Ureter (tissue), 1 donor: Measurements from ENCODE around the gene KLHL28. TPM values are rescaled to one million over a fixed set of nuclear protein-coding genes. Genes with fewer than 3 reads are reported as not detected.

ENCODE experiments used
- DNase-seq: peaks from one replicate; pipeline ENCODE4 v3.0.0-alpha.2; 2020; ENCODE audit warnings: low spot score
- total RNA-seq: library from RNA; stranded (reverse); gene quantifications from one replicate; pipeline ENCODE4 v1.2.4, GENCODE V29; 2023
- donor health status: DM: yes; HTN: yes; CAD: no.

Gene KLHL28, protein sequence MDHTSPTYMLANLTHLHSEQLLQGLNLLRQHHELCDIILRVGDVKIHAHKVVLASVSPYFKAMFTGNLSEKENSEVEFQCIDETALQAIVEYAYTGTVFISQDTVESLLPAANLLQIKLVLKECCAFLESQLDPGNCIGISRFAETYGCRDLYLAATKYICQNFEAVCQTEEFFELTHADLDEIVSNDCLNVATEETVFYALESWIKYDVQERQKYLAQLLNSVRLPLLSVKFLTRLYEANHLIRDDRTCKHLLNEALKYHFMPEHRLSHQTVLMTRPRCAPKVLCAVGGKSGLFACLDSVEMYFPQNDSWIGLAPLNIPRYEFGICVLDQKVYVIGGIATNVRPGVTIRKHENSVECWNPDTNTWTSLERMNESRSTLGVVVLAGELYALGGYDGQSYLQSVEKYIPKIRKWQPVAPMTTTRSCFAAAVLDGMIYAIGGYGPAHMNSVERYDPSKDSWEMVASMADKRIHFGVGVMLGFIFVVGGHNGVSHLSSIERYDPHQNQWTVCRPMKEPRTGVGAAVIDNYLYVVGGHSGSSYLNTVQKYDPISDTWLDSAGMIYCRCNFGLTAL
- total RNA-seq: 15.4 TPM

- DNase-seq: peak; percentile 99
Measured at GRCh38 chr14:44961554-44962333, at the start of gene KLHL28, which contains the start of gene TOGARAM1. TSS of gene KLHL28 (minus strand) at chr14:44961947. CDS start at chr14:44945928, 16,019 bp downstream. TSS of gene TOGARAM1 (plus strand) at chr14:44962190. CDS start at chr14:44962422, 232 bp downstream.

DNA sequence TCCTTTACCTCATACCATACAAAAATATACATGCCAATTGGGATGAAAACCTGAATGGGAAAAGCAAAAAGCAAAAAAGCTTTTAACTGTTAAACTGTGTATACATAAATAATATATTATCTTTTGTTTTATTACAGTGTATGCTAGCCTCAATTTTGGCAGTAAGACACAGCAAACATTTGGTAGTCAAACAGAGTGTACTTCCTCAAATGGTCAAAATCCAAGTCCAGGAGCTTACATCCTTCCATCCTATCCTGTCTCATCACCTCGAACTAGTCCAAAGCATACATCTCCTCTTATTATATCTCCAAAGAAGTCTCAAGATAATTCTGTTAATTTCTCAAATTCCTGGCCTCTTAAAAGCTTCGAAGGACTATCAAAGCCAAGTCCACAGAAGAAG, 42.2 kb upstream of the KLHL28 start:
- no peak for DNase-seq

DNA sequence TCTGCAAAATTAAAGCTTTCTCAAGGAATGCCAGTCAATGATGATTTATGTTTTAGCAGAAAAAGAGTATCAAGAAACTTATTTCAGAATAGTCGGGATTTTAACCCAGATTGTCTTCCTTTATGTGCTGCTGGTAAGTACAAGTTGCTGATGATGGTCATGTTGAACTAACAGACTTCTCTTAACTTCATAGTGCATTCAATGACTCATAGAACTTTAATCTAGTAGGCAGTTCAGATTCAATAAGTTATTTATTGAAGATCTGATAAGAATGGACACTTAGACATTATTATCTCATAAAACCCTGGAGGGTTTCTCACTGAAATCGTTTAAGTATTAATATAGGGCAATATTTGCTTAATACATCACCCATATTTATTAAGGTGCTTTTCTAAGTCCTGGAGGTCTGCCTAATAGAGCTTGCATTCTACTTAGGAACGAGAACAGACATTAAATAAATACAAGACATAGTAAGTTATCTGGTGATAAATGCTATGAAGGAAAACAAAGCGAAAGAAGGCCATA, 34.1 kb upstream of the KLHL28 start:
- DNase-seq: no peak

GRCh38 chr14:44995196-44995595, 33.4 kb upstream of the KLHL28 start:
- no peak for DNase-seq

DNA sequence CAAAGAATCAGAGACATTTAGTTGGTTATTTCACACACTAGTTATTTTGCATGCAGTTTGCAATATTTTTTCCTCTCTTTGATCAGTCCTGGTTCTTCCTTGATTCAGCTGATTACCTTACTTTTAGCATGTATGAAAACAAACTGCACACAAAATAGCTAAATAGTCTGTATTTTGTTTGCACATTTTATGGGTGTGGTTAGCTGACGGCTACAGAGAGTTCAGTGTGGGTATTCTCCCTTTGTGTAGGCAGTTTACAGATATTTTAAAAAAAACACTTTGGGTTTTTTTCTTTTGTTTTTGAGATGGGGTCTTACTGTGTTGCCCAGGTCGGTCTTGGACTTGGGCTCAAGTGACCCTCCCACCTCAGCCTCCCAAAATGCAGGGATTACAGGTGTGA, 28.8 kb upstream of the KLHL28 start:
- DNase-seq: no peak

DNA sequence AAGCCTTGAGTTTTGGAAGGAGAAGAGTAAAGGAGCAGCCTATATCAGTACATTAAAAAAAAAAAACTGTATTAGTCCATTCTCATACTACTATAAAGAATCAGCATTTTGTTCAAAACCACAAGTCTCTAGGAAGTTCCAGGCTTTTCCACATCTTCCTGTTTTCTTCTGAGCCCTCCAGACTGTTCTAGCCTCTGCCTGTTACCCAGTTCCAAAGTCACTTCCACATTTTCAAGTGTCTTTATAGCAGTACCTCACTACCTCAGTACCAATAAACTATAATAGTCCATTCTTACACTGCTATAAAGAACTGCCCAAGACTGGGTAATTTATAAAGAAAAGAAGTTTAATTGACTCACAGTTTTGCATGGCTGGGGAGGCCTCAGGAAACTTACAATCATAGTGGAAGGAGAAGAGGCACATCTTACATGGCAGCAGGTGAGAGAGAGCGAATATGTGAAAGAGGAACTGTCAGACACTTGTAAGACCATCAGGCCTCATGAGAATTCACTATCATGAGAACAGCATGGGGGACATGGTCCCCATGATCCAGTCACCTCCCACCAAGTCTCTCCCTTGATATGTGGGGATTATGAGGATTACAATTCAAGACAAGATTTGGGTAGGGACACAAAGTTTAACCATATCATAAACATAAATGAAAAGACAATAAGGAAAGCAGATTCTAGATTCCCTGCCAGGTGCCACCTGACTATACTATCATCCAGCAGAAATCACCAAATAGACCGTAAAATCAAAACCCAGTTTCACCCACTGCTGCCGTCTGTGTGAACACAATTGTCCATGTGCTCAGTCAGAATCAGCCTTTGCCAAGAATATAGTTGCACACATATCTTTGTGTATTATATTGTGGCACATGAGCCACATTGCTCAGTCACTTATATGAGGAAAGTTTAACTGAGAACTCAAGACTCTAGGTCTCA, 28.0 kb upstream of the KLHL28 start:
- no peak for DNase-seq

DNA sequence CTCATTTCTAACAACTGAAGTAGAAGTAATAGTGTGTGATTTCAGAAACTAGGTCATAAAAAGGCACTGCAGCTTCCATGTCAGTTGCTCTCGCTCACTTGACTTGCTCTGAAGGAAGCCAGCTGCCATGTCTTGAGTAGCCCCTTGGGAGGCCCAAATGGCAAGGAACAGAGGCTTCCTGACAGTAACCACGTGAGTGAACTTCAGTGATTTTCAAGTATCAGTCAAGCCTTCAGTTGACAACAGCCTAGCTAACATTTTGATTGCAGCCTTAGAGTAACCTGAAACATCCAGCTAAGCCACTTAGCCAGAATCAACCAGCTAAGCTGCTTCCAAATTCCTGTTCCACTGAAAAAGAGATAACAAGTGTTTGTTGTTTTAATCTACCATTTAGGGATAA, 26.9 kb upstream of the KLHL28 start:
- DNase-seq: no peak

DNA sequence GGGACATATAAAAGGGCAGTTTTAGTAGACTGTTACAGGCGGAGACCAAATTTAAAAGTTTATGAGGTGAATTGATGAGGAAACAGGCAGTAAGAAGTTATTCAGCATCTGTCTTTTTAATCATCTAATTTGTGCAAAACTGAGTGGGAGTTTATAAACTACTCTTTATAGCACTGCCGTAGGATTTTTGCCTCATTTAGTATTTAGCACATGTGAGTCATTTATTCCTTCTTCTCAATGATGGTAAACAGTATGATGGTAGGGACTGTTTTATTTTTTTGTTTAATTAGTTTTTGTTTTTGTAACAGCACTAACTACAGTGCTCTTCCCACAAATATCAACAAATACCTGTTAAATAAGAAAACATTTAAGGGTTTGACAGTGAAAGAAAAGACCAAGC, 20.8 kb upstream of the KLHL28 start:
- no peak for DNase-seq

DNA sequence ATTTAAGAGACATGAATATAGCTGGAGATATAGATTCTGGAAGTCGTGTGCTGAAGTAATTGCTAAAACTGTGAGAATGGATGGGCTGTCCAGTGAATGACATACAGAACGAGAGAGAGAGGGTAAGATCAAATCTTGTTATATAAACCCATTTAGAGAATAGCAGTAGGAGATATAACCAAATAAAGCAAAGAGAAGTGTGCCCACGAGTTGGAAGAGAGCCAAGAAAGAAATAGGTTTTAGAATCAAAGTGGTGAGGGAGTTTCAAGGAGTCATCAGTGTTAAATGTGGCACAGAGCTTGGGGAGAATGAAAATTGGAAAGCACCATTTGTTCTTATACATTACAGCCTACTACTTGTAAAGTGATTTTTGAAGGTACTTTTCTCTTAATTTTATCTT, 19.5 kb upstream of the KLHL28 start:
- DNase-seq: no peak

DNA sequence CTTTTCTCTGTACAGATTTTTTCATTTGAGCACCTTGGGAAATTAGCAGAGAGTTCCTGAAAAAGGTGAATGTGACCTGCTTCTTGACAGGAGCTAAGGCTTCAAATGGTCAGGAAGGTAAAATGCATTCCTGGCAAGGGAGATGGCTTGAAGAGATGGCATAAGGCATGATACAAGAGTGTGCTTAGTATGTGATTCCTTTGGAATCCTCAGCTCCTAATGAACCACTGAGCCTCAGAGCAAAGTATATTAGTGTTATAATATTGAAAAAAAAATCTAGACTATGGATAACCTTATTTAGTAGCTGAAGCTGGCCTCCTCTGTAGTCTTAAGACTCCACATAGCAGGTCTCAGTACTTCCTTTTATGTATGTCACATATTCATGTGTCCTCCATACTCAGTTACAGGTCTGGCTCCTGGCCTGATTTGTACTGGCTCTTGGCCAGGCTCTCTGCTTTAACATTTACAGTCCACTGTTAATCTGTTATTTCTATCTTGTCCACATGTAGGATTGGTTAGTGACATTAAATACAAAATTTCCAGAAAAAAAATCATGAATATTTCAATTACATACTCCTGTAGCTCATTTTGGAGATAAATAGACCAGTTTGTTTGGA, 18.1 kb upstream of the KLHL28 start:
- DNase-seq: no peak

DNA sequence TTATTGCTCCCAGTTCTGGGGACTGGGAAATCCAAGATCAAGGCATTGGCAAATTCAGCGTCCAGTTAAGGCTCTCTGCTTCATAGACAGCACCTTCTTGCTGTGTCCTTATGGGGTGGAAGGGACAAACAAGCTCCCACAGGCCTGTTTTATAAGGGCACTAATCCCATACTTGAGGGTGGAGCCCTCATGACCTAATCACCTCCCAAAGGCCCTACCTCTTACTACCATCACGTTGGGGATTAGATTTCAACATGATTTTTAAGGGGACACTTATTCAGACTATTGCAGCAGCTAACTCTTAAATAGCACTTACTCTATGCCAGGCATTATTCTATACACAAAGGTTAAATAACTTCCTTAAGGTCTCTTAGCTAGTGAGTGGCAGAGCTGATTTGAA, 17.5 kb upstream of the KLHL28 start:
- no peak for DNase-seq

GRCh38 chr14:44971459-44971858, 9.7 kb upstream of the KLHL28 start:
- no peak for DNase-seq

GRCh38 chr14:44970907-44971306, 9.2 kb upstream of the KLHL28 start:
- no peak for DNase-seq

GRCh38 chr14:44968714-44969113, 7.0 kb upstream of the KLHL28 start:
- DNase-seq: no peak

DNA sequence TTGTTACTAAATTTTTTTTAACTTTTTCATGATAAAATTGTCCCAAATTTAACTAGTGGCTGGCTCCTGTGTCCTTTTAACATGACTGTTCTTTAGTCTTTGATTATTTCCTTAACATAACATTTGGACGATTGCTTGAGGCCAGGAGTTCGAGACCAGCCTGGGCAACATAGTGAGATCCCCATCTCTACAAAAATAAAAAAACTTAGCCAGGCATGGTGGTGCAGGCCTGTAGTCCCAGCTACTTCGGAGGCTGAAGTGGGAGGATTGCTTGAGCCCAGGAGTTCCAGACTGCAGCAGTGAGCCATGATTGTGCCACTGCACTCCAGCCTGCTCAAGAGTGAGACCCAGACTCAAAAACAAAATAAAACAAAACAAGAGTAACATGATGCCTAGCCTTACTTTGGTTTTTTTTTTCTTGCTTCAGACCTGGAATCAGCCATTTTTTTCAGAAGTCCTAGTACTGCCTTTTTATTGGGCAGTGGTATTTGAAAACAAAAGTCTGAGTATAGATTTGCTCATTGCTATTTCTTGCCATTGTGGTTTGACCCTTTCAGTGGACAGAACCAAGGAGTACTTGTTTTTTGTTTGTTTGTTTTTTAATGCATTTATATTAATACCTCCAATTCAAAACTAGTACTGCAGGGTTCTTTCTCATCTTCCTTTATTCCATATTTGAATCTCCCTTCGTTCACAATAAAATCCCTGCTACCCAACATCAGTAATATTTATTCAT, 5.0 kb upstream of the KLHL28 start:
- no peak for DNase-seq

DNA sequence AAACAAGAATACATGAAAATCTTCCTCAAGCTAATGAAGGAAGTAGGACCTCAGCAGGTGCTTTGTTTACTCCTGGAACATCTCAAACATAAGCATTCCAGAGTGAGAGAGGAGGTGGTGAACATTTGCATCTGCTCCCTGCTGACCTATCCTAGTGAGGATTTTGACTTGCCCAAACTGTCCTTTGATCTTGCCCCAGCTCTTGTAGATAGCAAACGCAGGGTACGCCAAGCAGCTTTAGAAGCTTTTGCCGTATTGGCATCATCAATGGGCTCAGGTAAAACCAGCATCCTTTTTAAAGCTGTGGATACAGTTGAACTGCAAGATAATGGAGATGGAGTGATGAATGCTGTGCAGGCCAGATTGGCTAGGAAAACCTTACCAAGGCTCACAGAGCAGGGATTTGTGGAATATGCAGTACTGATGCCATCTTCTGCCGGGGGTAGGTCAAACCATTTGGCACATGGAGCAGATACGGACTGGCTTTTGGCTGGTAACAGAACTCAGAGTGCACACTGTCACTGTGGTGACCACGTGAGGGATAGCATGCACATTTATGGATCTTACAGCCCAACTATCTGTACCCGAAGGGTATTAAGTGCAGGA, 2.1 kb upstream of the KLHL28 start:
- DNase-seq: no peak

GRCh38 chr14:44963044-44963528, 1.3 kb upstream of the KLHL28 start:
- no peak for DNase-seq

DNA sequence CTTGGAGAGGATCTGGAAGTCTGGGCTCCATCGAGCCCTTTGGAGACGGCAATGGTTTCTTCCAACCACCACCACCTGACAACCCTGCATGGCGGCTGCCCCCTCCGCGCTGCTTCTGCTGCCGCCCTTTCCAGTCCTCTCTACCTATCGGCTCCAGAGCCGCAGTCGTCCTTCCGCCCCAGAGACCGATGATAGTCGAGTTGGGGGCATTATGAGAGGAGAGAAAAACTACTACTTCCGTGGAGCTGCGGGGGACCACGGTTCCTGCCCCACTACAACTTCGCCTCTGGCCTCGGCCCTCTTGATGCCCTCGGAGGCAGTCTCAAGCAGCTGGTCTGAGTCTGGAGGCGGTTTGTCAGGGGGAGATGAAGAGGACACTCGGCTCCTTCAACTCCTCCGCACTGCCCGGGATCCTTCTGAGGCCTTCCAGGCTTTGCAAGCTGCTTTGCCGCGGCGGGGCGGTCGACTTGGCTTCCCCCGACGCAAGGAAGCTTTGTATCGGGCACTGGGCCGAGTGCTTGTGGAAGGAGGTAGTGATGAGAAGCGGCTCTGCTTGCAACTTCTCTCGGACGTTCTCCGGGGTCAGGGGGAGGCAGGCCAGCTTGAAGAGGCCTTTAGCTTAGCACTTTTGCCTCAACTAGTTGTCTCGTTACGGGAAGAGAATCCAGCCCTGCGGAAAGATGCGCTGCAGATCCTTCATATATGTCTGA, 742 bp upstream of the KLHL28 start:
- DNase-seq: peak; percentile 56

DNA sequence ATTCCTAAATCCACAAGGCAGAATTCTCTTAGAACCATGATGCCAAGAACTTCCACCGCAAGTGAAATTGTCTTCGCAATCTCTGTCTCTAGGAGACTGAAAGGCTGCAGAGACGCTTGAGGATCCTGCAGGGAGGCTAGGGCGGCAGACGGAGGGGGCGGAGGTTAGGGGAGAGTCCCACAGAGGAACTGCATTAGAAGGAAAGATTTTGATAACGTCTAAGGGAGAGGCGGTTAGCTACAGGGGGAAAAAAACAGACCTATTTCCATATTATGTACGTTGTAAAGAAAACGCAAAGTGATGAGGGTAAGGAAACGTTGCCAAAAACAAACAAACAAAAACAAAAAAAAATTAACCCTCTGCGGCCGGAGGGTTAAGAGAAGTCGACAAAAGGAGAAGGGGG, 595 bp downstream of the KLHL28 start:
- DNase-seq: peak; percentile 68
